ENCODE measurements around the gene ATXN10.

DNA sequence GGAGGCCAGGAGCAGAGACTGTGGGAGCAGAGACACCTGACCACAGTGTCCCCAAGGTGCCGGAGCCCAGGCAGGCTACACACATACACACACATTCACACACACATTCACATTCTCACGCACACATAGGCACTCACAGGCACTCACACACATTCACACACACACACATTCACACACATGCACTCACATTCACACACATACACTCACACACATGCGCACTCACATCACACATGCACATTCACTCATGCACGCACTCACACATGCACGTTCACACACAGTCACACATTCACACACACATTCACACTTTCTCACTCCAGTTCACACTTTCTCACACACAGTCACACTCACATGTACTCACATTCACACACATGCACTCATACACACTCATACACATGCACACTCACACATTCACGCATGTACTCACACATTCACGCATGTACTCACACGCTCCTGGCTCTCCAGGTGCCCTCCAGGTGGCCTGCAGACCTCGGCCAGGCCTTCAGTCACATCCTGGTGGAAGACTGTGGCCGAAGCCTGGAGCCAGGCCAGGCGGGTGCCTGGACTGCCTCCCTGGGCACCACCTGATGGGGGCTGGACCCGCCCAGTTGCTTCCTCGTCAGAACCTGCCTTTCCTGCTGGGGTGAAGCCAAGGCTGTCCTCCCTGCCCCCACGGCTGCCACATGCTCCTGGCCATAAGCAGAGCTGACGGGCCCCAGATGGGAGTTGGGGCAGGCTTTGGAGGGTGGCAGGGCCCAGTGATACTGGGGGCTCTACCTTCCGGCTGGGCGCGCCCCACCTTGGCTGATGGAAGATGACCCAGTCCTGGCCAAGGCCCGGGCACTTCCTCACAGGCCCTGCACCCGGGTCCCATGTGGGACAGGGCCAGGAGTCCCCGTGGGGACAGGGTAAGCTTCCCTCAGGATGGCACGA lies 215.8 kb downstream of the ATXN10 start:
- TF ChIP-seq EZH2phosphoT487 (IDR thresholded peaks at IDR 0.05; ENCODE audit: insufficient read depth, low read depth) (no peak), EZH2 (IDR thresholded peaks at IDR 0.05; ENCODE audit: insufficient read depth, poor library complexity, severe bottlenecking) (no peak)
